NCI-H524 (cell line): ENCODE results near the gene PSMD11.

ENCODE experiments used
- DNase-seq, 2 experiments: peaks; one replicate each; lab custom pipeline; 2025; lab: John Stamatoyannopoulos, UW

PSMD11 gene

DNA sequence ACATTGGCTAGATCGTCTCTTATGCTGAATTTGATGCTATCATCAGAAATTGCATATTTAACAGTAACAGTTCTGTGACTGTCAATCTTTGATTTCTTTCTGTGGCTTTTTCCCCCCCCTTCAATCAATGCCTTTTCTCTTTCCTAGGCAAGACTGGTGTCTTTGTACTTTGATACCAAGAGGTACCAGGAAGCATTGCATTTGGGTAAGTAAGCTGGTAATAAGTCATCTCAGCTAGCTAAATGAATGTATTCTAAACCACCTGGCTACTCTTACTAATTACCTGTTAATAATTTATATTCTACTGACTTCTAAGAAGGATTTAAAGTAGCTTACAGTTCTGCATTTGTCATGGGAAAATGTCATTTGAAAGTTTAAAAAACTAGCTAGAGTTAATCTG lies 20.1 kb downstream of the PSMD11 start:
- no peak for DNase-seq

DNA sequence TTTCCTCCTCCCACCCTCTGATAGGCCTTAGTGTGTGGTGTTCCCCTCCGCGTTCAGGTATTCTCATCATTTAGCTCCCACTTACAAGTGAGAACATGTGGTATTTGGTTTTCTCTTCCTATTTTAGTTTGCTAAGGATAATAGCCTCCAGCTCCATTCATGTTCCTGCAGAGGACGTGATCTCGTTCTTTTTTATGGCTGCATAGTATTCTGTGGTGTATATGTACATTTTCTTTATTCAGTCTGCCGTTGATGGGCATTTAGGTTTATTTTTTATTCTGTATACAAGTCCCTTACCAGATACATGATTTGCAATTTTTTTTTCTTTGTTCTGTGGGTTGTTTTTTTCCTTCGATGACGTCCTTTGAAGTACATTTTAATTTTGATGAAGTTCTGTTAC lies 23.6 kb downstream of the PSMD11 start:
- no peak for DNase-seq

DNA sequence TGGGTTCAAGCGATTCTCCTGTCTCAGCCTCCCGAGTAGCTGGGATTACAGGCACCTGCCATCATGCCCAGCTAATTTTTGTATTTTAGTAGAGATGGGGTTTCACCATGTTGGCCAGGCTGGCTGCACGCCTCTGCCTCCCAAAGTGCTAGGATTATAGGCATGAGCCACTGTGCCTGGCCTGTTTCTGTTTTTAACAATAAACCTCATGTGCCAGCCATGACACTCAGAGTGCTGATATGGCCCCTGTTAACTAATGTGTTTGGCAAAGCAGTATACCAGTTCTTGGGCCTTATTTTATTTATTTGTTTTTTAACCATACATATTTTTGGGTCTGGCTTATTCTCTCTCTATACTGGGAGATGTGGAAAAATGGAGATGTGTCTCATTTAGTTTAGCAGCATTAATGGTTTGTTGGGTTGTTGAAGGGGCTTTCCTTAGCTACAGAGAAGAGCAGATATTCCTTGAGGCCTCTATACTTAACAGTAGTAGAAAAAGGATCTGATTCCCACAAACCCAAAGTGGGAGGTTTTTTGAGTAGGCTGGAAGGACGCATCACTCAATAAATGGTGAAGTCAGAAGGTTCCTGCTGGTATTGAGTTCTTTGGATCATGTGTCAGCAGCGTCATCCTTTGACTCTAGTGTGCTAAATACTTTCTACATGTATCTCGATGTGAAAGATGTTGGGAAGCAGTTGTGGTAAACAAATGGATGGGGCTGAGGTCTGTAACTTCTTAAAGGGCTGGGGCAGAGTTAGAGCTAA lies 26.3 kb downstream of the PSMD11 start:
- no peak for DNase-seq

DNA sequence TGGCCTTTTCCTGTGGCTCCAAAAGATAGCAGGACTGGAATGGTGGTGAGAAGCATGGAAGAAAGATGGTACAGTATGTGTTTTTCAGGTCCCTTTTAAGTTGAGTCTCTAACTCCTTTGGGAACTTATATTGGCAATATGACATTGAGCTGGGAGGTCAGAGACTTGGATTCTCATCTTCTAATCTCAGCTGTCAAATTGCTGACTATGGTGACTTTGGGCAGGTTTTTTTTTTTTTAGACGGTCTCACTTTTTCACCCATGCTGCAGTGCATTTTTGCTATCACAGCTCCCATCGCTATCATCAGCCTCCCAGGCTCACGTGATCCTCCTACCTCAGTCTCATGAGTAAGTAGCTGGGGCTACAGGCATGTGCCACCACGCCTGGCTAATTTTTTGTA lies 27.3 kb downstream of the PSMD11 start:
- no peak for DNase-seq

DNA sequence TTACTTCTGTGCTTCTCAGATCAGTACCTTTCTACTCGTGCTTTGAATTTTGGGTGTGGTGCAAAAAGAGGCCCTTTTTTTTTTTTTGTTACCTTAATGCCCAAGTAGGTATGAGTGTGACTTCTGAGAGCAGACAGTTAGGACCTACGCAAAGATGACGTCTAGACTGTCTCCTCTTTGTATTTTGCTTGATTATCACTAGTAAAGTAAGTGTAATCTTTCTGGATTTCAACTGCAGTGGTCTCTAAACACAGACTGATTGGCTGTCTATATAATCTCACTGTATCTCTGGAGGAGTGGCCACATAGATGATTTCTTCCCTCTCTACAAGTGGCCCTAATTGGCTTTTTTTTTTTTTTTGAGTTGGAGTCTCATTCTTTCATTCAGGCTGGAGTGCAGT lies 30.9 kb downstream of the PSMD11 start:
- DNase-seq, result no peak

DNA sequence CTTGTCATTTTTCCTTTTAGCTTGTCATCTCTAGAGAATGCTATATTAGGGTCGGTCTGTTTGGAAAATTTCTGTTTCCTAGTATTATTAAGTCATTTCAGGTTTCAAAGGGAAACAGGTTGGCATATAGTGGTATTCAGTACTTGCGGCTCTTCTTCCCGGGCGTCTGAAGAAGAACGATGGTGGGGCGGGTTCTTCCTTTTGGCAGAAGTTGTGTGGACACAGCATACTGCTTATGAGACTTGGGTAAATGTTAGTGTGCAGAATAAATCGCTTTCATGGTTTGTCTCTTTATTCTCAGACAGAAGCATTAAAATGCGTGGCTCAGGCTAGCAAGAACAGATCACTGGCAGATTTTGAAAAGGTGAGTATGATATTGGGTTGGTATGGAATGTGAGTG lies 32.9 kb downstream of the PSMD11 start:
- DNase-seq, result no peak

DNA sequence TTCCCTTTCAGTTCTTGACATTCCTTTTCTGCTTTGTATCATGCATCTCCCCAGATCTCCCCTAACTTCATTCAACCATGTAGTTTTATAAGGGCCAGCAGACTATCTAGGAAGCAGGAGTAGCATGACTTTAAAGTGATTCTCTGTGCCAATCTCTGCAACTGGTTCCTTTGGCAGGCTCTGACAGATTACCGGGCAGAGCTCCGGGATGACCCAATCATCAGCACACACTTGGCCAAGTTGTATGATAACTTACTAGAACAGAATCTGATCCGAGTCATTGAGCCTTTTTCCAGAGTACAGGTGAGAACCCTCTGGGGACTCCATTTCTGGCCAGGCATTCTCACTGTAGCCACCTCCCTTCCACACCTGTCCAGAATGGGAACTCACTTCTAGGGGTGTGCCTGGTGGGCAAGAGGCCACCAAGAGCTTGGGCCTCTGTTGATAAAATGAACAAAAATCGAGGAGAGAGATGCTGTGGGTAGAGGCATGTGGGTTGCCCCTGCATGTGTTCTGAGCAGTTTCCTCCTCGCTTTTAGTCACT lies 34.8 kb downstream of the PSMD11 start:
- no peak for DNase-seq

DNA sequence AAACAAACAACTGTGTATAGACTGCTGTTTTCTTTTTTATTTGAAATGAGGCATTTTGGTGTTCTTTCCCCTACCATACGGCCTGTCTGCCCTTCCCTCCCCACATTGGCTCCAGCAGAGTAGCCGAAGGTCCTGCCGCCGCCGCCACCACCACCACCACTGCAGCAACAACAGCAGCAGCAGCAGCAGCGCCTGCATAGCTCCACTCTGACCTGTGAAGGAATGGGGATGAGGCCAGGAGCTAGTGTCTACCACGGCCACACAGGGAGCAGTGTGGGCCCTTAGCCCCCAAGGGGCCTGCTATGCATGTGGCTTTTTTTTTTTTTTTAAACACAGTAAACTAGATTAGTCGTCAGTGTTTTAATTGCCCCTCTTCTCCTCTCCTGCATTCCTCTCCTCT lies 36.9 kb downstream of the PSMD11 start:
- no peak for DNase-seq

DNA sequence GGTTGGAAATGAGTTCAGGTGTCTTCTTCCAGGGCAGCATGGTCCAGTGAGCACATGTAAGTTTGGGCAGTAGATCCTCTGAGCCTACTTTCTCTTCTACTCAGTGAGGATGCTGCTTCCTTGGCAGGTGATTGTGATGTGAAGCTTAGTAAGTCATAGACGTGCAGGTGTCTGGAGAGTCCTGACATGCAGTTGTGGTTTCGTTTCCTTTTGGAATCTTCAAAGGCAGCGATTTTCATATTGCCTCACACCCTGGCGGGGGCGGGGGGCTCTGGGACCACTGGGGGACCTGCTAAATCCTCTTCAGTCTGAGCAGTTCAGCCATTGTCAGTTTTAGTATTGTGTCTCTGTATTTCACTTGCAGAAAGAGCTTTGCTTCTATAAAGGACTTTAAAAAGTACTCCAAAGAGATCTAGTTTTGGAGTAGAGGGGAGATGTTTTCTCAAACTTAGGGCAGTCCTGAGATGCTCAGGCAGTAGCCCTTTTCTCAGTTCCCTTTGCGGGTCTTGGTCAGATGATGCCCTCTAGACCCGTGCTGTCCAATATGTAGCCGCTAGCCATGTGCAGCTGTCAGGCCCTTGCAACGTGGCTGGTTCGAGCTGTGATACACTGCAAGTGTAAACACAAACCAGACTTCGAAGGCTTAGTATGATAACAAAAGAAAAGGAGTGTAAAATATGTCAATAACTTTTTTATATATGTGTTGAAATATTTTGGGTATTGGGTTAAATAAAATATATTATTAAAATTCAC lies 38.4 kb downstream of the PSMD11 start:
- no peak for DNase-seq

DNA sequence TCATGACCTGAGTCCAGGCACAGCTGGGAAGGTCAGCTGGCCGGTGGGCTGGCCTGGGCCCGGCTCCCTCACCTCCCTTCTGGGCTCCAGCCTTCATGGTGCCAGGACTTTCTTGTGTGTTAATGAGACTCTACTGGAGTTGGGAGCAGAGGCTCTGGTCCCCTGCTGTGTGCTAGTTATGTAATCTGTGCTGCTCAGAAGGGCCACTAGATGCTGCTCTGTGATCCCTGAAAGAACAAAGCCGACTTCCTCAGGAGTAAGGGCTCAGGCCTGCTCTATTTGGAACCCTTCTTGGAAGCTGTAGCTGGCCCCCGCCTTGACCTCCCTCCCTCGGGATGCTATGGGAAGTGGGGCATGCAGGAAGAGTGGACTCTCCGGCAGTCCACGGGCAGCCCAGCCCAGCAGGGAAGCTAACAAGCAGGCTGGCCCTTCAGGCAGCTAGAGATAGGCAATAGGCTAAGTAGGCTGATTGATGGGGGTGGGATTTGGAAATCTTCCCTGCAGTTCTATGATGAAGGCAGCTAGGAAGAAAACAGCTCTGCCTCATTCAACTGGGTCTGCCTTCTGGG lies 39.2 kb downstream of the PSMD11 start:
- peak; percentile 66 to 89 for DNase-seq

DNA sequence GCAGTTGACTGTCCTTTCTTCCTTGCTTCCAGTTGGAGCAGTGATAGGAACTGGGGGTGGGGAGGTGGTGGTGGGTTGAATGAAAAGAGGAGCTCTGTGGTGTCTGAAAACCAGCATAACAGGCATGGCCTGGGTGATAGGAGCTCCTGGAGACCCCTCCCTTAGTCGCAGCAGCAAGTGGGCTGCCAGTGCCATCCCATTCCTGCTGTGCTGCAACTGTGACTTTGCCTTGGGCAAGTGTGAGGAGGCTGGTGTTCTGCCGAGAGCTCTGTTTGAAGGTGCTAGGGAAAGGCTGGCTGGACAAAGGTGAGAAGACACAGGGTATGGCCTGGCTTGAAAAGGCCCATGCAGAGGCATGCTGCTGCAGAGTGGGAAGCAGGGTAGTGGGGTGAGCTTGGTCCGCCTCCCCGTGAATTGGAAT lies 39.7 kb downstream of the PSMD11 start:
- peak in 1 of 2 experiments; percentile 28 for DNase-seq

DNA sequence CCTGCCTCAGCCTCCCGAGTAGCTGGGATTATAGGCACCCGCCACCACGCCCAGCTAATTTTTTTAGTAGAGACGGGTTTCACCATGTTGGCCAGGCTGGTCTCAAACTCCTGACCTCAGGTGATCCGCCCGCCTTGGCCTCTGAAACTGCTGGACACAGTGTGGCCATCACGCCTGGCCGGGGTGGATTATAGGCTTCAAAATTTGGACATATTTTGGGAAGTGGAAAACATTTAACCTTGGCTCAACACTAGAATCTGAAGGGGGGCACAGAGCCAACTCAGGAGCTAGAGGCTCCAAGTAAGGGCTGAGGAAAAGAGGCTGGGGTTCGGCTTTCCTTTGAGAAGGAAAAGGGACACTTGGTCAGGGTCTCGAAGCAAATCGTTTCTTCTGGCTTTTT lies 40.3 kb downstream of the PSMD11 start:
- no peak for DNase-seq

DNA sequence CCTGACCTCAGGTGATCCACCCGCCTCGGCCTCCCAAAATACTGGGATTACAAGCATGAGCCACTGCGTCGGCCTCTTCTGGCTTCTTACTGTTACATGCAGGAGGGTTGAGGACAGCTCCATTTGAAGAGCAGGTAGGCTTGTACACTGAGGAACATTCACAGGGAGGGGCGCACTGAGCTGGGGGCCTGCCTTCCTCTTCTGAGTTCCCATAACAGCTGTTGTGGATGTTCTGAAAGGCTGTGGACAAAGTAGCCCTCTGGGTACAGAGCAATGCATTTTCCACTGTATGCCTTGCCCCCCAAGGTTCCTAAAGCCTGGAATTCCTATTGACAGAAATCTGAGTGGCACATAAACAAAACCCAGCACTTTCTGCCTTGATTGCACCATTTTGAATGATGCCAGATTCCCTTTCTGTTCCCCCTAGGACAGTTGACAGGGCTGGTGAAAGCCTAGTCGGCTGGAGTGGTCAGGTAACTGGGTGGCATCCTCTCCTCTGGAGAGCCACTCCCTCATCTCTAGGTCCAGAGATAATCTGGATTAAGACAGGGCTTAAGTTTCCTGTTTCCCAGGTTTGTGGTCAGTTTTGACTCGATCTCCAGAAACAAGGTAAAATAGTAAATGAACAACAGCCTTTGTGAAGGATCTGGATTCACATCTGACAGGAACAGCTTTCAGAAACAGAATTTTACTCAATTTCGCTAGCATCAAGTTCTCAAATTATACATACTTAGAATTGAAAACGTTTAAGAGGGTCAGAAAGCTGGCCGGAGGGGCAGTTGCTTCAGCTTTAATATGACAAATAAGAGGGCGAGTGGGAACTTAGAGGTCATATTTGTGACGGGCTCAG lies 41.2 kb downstream of the PSMD11 start:
- peak; percentile 17 to 32 for DNase-seq

DNA sequence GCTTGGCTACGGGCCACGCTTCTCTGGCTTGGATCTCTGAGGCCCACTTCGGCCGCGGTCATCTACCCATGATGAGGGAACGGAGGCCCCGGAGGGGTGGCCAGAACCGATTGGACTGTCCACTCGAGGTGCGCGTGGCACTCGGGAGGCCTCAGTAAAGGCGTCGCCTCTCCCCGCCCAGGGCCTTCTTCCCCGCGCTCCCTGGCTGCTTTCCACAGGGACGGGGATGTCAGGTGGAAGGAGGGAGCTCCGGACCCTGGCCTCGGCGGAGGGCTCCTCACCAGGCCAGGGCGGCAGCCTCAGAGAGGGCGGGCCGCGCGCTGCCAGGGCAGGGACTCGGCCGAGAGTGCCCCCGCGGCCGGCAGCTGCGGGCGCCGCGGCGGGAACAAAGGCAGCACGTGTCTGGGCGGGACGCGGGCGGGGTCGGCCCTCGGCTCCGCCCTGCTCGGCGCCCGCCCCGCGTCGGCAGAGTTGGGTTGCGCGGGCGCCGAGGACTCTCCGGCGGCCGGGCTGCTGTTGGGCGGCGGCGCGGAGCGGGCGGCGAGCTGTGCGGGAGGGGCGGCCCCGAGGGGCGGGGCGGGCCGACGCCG lies 41.9 kb downstream of the PSMD11 start:
- DNase-seq, result peak; percentile 61 to 86

DNA sequence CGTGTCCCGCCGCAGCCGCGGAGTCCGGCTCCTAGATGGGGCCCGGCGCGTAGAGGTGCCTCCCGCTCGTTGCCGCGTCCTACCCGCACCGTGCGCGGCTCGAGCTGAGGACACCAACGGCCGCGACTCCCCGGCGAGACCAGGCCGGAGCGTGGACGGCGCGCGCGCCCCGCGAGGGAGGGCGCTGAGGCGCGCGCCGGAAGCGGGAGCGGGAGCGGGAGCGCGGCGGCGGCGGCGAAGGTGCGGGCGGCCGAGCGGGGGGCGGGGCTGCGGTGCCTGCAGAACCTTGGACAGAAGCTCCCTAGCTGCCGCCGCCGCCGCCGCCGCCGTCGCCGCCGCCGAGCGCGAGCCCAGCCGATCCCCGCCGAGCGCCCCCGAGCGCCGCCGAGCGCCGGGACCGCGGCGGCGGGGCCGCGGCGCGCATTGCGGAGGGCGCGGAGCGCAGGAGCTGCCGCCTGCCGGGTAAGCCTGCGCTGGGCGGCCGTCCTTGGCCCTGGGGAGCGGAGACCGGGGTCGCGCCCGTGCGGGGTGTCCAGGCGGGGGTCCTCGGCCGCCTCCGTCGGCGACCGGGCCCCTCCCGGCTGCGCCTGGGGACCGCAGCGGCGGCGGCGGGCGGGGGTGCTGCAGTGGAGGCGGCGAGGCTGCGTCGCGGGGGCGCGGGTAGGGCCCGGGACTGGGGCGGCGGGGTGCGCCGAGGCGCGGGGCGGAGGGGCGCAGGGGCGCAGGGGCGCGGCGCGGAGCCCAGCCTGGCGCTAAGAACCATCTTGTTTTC lies 42.6 kb downstream of the PSMD11 start, which contains the start of gene CDK5R1:
TSS of gene CDK5R1 (plus strand) at position 293 of the 772 bp plus-strand sequence. CDS start 628 bp downstream, outside the sequence.
- DNase-seq, result peak; percentile 34 to 71

DNA sequence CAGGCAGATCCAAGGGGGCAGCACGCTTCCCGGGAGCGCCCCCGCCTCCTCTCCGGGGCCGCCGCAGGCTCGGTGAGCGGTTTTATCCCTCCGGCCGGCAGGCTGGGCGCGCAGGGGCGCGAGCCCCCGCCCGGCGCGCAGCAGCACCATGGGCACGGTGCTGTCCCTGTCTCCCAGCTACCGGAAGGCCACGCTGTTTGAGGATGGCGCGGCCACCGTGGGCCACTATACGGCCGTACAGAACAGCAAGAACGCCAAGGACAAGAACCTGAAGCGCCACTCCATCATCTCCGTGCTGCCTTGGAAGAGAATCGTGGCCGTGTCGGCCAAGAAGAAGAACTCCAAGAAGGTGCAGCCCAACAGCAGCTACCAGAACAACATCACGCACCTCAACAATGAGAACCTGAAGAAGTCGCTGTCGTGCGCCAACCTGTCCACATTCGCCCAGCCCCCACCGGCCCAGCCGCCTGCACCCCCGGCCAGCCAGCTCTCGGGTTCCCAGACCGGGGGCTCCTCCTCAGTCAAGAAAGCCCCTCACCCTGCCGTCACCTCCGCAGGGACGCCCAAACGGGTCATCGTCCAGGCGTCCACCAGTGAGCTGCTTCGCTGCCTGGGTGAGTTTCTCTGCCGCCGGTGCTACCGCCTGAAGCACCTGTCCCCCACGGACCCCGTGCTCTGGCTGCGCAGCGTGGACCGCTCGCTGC lies 43.3 kb downstream of the PSMD11 start:
- DNase-seq, result peak; percentile 30 to 57

DNA sequence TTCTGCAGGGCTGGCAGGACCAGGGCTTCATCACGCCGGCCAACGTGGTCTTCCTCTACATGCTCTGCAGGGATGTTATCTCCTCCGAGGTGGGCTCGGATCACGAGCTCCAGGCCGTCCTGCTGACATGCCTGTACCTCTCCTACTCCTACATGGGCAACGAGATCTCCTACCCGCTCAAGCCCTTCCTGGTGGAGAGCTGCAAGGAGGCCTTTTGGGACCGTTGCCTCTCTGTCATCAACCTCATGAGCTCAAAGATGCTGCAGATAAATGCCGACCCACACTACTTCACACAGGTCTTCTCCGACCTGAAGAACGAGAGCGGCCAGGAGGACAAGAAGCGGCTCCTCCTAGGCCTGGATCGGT lies 43.9 kb downstream of the PSMD11 start:
- no peak for DNase-seq

DNA sequence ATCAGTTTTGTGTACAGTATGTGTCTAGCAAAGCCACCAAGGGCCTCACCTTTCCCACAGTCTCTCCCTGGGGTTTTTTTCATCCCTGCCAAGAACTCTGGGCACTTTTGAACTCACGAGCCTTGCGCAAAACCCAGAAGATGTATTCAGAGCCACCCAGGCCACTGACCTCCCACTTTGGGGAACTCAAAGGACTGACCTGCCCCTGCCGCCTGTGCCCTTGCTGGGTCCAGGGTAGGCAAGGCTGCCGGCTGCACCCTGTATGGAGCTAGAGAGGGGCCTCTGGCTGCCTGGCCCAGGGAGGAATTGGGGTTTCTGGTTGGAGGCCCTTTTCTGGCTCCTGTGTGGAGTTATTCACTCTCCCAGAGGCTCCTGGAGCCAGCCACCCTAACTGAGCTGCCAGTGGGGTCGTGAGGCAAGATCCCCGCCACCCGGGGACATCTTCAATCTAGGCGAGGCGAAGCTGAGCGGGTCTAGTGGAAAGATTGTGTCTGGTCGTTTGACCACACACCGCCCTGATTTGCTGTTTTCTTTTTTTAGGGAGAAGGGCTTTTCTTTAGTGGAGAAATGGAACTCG lies 44.4 kb downstream of the PSMD11 start:
- DNase-seq, result no peak

DNA sequence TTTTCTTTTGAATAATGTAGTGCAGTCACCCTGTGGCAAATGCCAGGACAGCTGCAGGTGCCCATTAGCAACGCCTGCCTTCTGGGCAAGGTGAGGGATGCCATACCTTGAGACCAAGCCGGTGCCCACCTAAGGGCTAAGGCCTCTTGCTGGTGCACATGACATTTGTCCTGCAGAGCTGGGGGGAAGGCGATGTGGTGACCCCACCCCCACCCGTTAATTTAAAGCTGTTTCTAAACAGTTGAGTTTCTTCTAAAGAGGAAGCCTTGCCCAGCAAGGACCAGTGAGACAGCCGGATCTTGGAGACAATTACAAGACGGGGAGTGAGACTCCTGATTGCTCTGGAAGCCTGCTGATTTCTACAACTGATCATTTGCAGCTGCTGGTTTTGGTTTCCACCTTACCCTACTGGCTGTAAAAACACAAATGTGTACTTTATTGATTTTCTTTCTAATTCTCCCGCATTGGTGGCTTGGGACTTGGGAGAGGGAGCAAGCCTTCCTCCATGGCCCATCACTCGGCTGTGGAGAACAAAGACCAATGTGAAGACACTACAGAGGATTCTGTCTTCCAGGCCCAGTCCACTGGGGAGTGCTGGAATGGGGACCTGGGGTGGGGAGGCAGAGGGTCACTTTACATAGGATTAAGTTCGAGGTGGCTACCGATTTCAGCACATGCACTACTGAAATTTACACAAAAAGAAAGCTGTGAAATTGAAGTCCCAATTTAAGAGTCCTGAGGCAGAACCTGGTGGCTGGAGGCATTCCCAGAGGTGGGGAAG lies 45.2 kb downstream of the PSMD11 start:
- peak in 1 of 2 experiments; percentile 26 for DNase-seq
